ENCODE data around the gene SOX8.
A peak's percentile ranks its signal among the peaks of the same experiment; 100 is the strongest.
"Not testable (repeated sequence)": the region's sequence is repeated elsewhere in the genome, so short reads cannot be mapped to it uniquely, and the experiment has no call there.

The SOX8 gene

GRCh38 chr16:981695-982144, at the start of gene SOX8:
SOX8 (plus strand) TSS chr16:981770; CDS start chr16:981923, 153 bp downstream.
- intact Hi-C loops (cut with DNase I), result loop anchor here (5.0 kb wide), 1 partner anchor 169 kb away; no protein-coding TSS in a partner anchor
- peak in 1 of 42 donors; percentile 79 for DNase-seq

GRCh38 chr16:932831-933330, 48.7 kb upstream of the SOX8 start:
- intact Hi-C loops (cut with DNase I), result no loop called here
- DNase-seq, result no peak

- no peak for DNase-seq
- intact Hi-C loops (cut with DNase I), result no loop called here
Observed at GRCh38 chr16:933581-933980, 48.0 kb upstream of the SOX8 start.

- intact Hi-C loops (cut with DNase I), result no loop called here
- DNase-seq, result no peak
Observed at GRCh38 chr16:934178-934577, 47.4 kb upstream of the SOX8 start.

GRCh38 chr16:935684-936083, 45.9 kb upstream of the SOX8 start:
- intact Hi-C loops (cut with DNase I), result no loop called here
- no peak for DNase-seq

GRCh38 chr16:937311-937710, 44.3 kb upstream of the SOX8 start:
- no peak for DNase-seq
- intact Hi-C loops (cut with DNase I), result no loop called here

GRCh38 chr16:937723-938122, 43.8 kb upstream of the SOX8 start:
- no peak for DNase-seq
- intact Hi-C loops (cut with DNase I), result no loop called here

GRCh38 chr16:938136-938535, 43.4 kb upstream of the SOX8 start:
- peak in 6 of 42 donors; percentile 31 to 53 (median 51) for DNase-seq
- intact Hi-C loops (cut with DNase I), result no loop called here

- no peak for DNase-seq
- intact Hi-C loops (cut with DNase I), result no loop called here
Observed at GRCh38 chr16:938752-939151, 42.8 kb upstream of the SOX8 start.

GRCh38 chr16:939311-939710, 42.3 kb upstream of the SOX8 start:
- intact Hi-C loops (cut with DNase I), result no loop called here
- DNase-seq, result no peak

GRCh38 chr16:939941-940340, 41.6 kb upstream of the SOX8 start:
- DNase-seq, result no peak
- intact Hi-C loops (cut with DNase I), result no loop called here

- intact Hi-C loops (cut with DNase I), result no loop called here
Observed at GRCh38 chr16:942436-943060, 39.0 kb upstream of the SOX8 start.

GRCh38 chr16:943971-944370, 37.6 kb upstream of the SOX8 start:
- peak in 1 of 42 donors; percentile 3 for DNase-seq
- intact Hi-C loops (cut with DNase I), result no loop called here

More at GRCh38 chr16:942436-943060, 39.0 kb upstream of the SOX8 start:
- DNase-seq, result no peak

GRCh38 chr16:945271-946047, 36.1 kb upstream of the SOX8 start:
- intact Hi-C loops (cut with DNase I), result no loop called here
- DNase-seq, result peak in 1 of 42 donors; percentile 11

GRCh38 chr16:946048-946395, 35.5 kb upstream of the SOX8 start:
- intact Hi-C loops (cut with DNase I), result no loop called here
- DNase-seq, result peak in 1 of 42 donors; percentile 10

- intact Hi-C loops (cut with DNase I), result no loop called here
- peak in 3 of 42 donors; percentile 27 to 35 (median 29) for DNase-seq
Observed at GRCh38 chr16:947255-947921, 34.2 kb upstream of the SOX8 start.

GRCh38 chr16:947922-948303, 33.7 kb upstream of the SOX8 start:
- intact Hi-C loops (cut with DNase I), result not testable (repeated sequence)

GRCh38 chr16:948767-949166, 32.8 kb upstream of the SOX8 start:
- DNase-seq; intact Hi-C loops (cut with DNase I): not testable (repeated sequence)

More at GRCh38 chr16:947922-948303, 33.7 kb upstream of the SOX8 start:
- DNase-seq, result not testable (repeated sequence)

- intact Hi-C loops (cut with DNase I), result not testable (repeated sequence)
- peak in 9 of 42 donors; percentile 10 to 61 (median 36) for DNase-seq
Observed at GRCh38 chr16:950733-951573, 30.6 kb upstream of the SOX8 start.

Measured in head of caudate nucleus (tissue), 42 donors.